Upper lobe of left lung (tissue), 4 donors: ENCODE results near the gene NEK4.

Experiments used
- CTCF ChIP-seq, 6 experiments: fragments of 450-650 bp in 4 of 6; fragments of 200-600 bp in 2 of 6; sonication (generic) in 2 of 6; IDR thresholded peaks; one replicate each; pipeline ENCODE4 v1.5.1; 2016 to 2019; ENCODE audit warnings: antibody characterized with exemption in 6 of 6
- POLR2A ChIP-seq, 4 donors: fragments of 450-650 bp; IDR thresholded peaks; one replicate each; pipeline ENCODE4 v1.5.1; 2016 to 2017; ENCODE audit warnings: antibody characterized with exemption in 4 of 4, mild to moderate bottlenecking in 2 of 4
- POLR2AphosphoS5 ChIP-seq, 2 donors: sonication (generic); formaldehyde crosslinking; IDR thresholded peaks; one replicate each; pipeline ENCODE4 v1.5.1; 2017; ENCODE audit warnings: antibody characterized with exemption in 2 of 2

GRCh38 chr3:52774901-52775864 lies 4.4 kb upstream of the NEK4 start:
- TF ChIP-seq POLR2AphosphoS5 (IDR thresholded peaks at IDR 0.05) (no peak), CTCF (IDR thresholded peaks at IDR 0.05) (no peak), POLR2A (IDR thresholded peaks at IDR 0.05) (no peak)
